WERI-Rb-1 (cell line): ENCODE data around the gene TTC17.
"Not testable (repeated sequence)": the region's sequence is repeated elsewhere in the genome, so short reads cannot be mapped to it uniquely, and the experiment has no call there.

ENCODE experiments used
- DNase-seq: peaks from one replicate; pipeline ENCODE4 v3.0.0-alpha.2; 2020
- H3K27ac ChIP-seq: fragments of 250-450 bp; sonication (Bioruptor Pico); 2 replicates; pipeline ENCODE4 v1.5.1; 2020; ENCODE audit warnings: mild to moderate bottlenecking, moderate library complexity
- H3K27me3 ChIP-seq: fragments of 250-450 bp; sonication (Bioruptor Pico); 2 replicates; pipeline ENCODE4 v1.5.1; 2021; ENCODE audit warnings: mild to moderate bottlenecking, low read depth, moderate library complexity; ENCODE audit not compliant: insufficient read depth, severe bottlenecking
- H3K36me3 ChIP-seq: fragments of 250-450 bp; sonication (Bioruptor Pico); 2 replicates; pipeline ENCODE4 v1.5.1; 2020; ENCODE audit warnings: mild to moderate bottlenecking, moderate library complexity
- H3K4me3 ChIP-seq: 2 replicates; pipeline ENCODE4 v1.5.1; 2011; ENCODE audit warnings: low read depth, mild to moderate bottlenecking, control low read depth, low read length
- H3K9me3 ChIP-seq: fragments of 250-450 bp; sonication (Bioruptor Pico); 2 replicates; pipeline ENCODE4 v1.5.1; 2021; ENCODE audit warnings: mild to moderate bottlenecking, moderate library complexity; ENCODE audit not compliant: severe bottlenecking
- CTCF ChIP-seq: IDR thresholded peaks from 2 replicates; pipeline ENCODE4 v1.5.1; 2011; ENCODE audit warnings: low read depth, mild to moderate bottlenecking, control low read depth, inconsistent platforms, low read length

Gene TTC17

GRCh38 chr11:43410394-43410793, 51.7 kb downstream of the TTC17 start:
- no peak for TF ChIP-seq CTCF
- no peak overlapping the region for H3K27ac ChIP-seq
- H3K9me3 ChIP-seq = no peaks in the 10 kb centered on the region
- no peak overlapping the region for H3K4me3 ChIP-seq
- no peaks in the 10 kb centered on the region for H3K27me3 ChIP-seq
- DNase-seq = no peak
- peaks cover 53% of the 10 kb centered on the region for H3K36me3 ChIP-seq

- Histone ChIP-seq H3K27ac (no peak overlapping the region), H3K4me3 (no peak overlapping the region), H3K9me3 (no peaks in the 10 kb centered on the region), H3K36me3 (peaks cover 15% of the 10 kb centered on the region), H3K27me3 (no peaks in the 10 kb centered on the region)
- no peak for TF ChIP-seq CTCF
- DNase-seq = no peak
Measured at GRCh38 chr11:43418197-43418596, 59.5 kb downstream of the TTC17 start.

DNA sequence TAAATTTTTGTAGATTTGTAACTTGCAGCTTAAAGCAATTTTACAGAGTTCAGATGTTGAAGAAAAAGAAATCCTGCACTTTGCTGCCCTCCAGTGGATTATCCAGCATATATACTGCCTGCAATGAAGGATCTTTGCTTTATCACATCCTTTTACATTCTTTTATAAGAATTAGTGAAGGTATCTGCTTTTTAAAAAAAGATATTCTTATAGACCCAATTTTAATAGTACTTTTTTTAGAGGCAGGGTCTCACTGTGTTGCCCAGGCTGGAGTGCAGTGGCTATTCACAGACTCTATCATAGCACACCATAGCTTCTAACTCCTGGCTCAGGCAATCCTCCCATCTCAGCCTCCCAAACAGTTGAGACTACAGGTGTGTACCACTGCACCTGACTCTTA, 60.7 kb downstream of the TTC17 start:
- Histone ChIP-seq H3K9me3 (no peaks in the 10 kb centered on the region), H3K27me3 (no peaks in the 10 kb centered on the region), H3K27ac (no peak overlapping the region), H3K36me3 (peaks cover 15% of the 10 kb centered on the region), H3K4me3 (no peak overlapping the region)
- no peak for DNase-seq
- peak; percentile 35 for TF ChIP-seq CTCF

GRCh38 chr11:43427971-43428370, 69.3 kb downstream of the TTC17 start:
- no peak for DNase-seq
- Histone ChIP-seq H3K27ac (no peak overlapping the region), H3K9me3 (peaks cover 3% of the 10 kb centered on the region), H3K4me3 (no peak overlapping the region), H3K27me3 (no peaks in the 10 kb centered on the region), H3K36me3 (no peaks in the 10 kb centered on the region; the same call in 1 of the 2 replicates)
- TF ChIP-seq CTCF = no peak

GRCh38 chr11:43430916-43431315, 72.2 kb downstream of the TTC17 start:
- not testable (repeated sequence) for DNase-seq, H3K4me3 ChIP-seq, H3K9me3 ChIP-seq, H3K27ac ChIP-seq, H3K36me3 ChIP-seq, H3K27me3 ChIP-seq

GRCh38 chr11:43434893-43435292, 76.2 kb downstream of the TTC17 start:
- peaks cover 3% of the 10 kb centered on the region for H3K9me3 ChIP-seq
- no peak for TF ChIP-seq CTCF
- peaks cover under 1% of the 10 kb centered on the region for H3K36me3 ChIP-seq
- no peak overlapping the region for H3K4me3 ChIP-seq
- H3K27ac ChIP-seq = no peak overlapping the region
- H3K27me3 ChIP-seq = no peaks in the 10 kb centered on the region
- DNase-seq = no peak
